ENCODE data around the gene ZNF597.

Gene ZNF597

DNA sequence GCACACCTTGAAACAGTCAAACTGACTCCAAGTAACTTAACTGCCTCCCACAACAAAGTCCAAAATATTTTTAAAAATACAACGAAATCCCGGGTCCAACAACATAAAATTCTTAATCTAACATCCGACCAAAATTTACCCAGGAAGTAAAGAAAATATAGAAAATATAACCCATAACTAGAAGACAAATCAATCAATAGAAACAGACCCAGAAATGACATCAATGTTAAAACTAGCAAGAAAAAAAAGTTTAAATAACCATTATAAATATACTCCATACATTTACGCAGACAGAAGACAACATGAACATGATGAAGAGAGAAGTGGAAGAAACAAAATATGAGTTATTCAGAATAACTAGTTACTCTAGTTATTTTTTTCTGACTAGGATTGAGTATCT, 3.7 kb downstream of the ZNF597 start:
- no peak for ATAC-seq
- TF ChIP-seq ISL1 (CRISPR knock-in tag; IDR thresholded peaks at IDR 0.05) (no peak), ZFP30 (CRISPR knock-in tag; IDR thresholded peaks at IDR 0.05) (no peak), SNAI2 (CRISPR knock-in tag; IDR thresholded peaks at IDR 0.05) (no peak), TCF4 (CRISPR knock-in tag; IDR thresholded peaks at IDR 0.05; ENCODE audit: borderline replicate concordance) (no peak), GLIS3 (CRISPR knock-in tag; IDR thresholded peaks at IDR 0.05) (no peak), ZNF8 (CRISPR knock-in tag; IDR thresholded peaks at IDR 0.05) (no peak), ESRRG (CRISPR knock-in tag; IDR thresholded peaks at IDR 0.05) (no peak), ARNTL (CRISPR knock-in tag; IDR thresholded peaks at IDR 0.05; ENCODE audit: borderline replicate concordance, low read depth) (no peak), ZC3H10 (CRISPR knock-in tag; IDR thresholded peaks at IDR 0.05) (no peak), TOX (CRISPR knock-in tag; IDR thresholded peaks at IDR 0.05; ENCODE audit: borderline replicate concordance) (no peak)
- TF ChIP-seq, protein P1, sequence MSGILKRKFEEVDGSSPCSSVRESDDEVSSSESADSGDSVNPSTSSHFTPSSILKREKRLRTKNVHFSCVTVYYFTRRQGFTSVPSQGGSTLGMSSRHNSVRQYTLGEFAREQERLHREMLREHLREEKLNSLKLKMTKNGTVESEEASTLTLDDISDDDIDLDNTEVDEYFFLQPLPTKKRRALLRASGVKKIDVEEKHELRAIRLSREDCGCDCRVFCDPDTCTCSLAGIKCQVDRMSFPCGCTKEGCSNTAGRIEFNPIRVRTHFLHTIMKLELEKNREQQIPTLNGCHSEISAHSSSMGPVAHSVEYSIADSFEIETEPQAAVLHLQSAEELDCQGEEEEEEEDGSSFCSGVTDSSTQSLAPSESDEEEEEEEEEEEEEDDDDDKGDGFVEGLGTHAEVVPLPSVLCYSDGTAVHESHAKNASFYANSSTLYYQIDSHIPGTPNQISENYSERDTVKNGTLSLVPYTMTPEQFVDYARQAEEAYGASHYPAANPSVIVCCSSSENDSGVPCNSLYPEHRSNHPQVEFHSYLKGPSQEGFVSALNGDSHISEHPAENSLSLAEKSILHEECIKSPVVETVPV (CRISPR knock-in tag; IDR thresholded peaks at IDR 0.05), result no peak
- TF ChIP-seq, protein P2, sequence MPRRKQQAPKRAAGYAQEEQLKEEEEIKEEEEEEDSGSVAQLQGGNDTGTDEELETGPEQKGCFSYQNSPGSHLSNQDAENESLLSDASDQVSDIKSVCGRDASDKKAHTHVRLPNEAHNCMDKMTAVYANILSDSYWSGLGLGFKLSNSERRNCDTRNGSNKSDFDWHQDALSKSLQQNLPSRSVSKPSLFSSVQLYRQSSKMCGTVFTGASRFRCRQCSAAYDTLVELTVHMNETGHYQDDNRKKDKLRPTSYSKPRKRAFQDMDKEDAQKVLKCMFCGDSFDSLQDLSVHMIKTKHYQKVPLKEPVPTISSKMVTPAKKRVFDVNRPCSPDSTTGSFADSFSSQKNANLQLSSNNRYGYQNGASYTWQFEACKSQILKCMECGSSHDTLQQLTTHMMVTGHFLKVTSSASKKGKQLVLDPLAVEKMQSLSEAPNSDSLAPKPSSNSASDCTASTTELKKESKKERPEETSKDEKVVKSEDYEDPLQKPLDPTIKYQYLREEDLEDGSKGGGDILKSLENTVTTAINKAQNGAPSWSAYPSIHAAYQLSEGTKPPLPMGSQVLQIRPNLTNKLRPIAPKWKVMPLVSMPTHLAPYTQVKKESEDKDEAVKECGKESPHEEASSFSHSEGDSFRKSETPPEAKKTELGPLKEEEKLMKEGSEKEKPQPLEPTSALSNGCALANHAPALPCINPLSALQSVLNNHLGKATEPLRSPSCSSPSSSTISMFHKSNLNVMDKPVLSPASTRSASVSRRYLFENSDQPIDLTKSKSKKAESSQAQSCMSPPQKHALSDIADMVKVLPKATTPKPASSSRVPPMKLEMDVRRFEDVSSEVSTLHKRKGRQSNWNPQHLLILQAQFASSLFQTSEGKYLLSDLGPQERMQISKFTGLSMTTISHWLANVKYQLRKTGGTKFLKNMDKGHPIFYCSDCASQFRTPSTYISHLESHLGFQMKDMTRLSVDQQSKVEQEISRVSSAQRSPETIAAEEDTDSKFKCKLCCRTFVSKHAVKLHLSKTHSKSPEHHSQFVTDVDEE (CRISPR knock-in tag; IDR thresholded peaks at IDR 0.05), result no peak
- TF ChIP-seq, protein P3, sequence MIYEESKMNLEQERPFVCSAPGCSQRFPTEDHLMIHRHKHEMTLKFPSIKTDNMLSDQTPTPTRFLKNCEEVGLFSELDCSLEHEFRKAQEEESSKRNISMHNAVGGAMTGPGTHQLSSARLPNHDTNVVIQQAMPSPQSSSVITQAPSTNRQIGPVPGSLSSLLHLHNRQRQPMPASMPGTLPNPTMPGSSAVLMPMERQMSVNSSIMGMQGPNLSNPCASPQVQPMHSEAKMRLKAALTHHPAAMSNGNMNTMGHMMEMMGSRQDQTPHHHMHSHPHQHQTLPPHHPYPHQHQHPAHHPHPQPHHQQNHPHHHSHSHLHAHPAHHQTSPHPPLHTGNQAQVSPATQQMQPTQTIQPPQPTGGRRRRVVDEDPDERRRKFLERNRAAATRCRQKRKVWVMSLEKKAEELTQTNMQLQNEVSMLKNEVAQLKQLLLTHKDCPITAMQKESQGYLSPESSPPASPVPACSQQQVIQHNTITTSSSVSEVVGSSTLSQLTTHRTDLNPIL (CRISPR knock-in tag; IDR thresholded peaks at IDR 0.05; ENCODE audit: low read depth), result no peak

DNA sequence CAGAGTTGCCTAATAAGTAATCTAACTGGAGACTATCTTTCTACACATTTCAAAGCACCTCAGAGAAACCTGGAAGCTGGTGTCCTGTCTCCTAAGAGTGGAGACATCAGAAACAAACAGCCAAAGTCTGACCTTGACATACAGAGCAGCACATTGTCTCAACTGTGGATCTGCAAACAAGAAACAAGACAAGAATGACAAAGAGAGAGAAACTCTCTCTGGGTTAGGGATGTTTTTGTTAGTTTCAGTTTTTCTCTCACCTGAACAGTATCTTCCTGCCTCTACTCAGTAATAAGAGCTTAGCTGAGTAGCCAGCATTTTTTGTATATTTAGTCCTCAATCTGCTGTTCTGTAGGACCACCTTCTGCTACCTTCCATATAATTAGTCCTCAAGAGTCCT, 8.9 kb downstream of the ZNF597 start:
- no peak for ATAC-seq
- TF ChIP-seq, protein P4, sequence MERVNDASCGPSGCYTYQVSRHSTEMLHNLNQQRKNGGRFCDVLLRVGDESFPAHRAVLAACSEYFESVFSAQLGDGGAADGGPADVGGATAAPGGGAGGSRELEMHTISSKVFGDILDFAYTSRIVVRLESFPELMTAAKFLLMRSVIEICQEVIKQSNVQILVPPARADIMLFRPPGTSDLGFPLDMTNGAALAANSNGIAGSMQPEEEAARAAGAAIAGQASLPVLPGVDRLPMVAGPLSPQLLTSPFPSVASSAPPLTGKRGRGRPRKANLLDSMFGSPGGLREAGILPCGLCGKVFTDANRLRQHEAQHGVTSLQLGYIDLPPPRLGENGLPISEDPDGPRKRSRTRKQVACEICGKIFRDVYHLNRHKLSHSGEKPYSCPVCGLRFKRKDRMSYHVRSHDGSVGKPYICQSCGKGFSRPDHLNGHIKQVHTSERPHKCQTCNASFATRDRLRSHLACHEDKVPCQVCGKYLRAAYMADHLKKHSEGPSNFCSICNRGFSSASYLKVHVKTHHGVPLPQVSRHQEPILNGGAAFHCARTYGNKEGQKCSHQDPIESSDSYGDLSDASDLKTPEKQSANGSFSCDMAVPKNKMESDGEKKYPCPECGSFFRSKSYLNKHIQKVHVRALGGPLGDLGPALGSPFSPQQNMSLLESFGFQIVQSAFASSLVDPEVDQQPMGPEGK (CRISPR knock-in tag; IDR thresholded peaks at IDR 0.05; ENCODE audit: borderline replicate concordance), result no peak
- TF ChIP-seq, protein P5, sequence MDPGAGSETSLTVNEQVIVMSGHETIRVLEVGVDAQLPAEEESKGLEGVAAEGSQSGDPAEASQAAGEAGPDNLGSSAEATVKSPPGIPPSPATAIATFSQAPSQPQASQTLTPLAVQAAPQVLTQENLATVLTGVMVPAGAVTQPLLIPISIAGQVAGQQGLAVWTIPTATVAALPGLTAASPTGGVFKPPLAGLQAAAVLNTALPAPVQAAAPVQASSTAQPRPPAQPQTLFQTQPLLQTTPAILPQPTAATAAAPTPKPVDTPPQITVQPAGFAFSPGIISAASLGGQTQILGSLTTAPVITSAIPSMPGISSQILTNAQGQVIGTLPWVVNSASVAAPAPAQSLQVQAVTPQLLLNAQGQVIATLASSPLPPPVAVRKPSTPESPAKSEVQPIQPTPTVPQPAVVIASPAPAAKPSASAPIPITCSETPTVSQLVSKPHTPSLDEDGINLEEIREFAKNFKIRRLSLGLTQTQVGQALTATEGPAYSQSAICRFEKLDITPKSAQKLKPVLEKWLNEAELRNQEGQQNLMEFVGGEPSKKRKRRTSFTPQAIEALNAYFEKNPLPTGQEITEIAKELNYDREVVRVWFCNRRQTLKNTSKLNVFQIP (CRISPR knock-in tag; IDR thresholded peaks at IDR 0.05; ENCODE audit: borderline replicate concordance, low read depth), result no peak
- no peak for TF ChIP-seq TOX (CRISPR knock-in tag; IDR thresholded peaks at IDR 0.05; ENCODE audit: borderline replicate concordance)
- TF ChIP-seq ZFP30 (CRISPR knock-in tag; IDR thresholded peaks at IDR 0.05), result no peak

DNA sequence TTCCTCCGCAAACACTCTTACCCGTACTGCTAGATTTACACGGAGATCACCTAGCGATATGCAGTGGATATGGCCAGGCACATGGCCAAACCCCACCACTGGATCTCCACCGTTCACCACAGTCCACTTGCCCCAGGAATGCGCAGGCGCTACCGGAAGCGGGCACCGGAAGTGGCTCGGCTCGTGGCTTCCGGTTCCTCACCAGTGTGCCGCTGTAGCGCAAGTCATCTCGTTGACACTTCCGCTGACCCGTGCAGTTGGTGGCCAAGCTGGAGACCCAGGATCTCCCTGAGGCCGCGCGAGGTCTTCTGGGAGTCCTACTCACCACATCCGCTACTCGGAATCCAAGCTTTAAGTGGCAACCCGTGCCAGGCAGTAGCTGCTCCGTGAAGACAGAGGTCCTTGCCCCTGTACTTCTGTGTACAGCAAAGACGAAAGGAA, 11.5 kb downstream of the ZNF597 start:
- ATAC-seq, result peak; percentile 50
- TF ChIP-seq TOX (CRISPR knock-in tag; IDR thresholded peaks at IDR 0.05; ENCODE audit: borderline replicate concordance) (no peak), CSDC2 (CRISPR knock-in tag; IDR thresholded peaks at IDR 0.05) (no peak), ZNF70 (CRISPR knock-in tag; IDR thresholded peaks at IDR 0.05) (no peak), ZFP3 (CRISPR knock-in tag; IDR thresholded peaks at IDR 0.05) (no peak), GLIS3 (CRISPR knock-in tag; IDR thresholded peaks at IDR 0.05) (no peak), ZFP30 (CRISPR knock-in tag; IDR thresholded peaks at IDR 0.05) (no peak), ZC3H10 (CRISPR knock-in tag; IDR thresholded peaks at IDR 0.05) (no peak), ZNF8 (CRISPR knock-in tag; IDR thresholded peaks at IDR 0.05) (no peak), ZNF565 (CRISPR knock-in tag; conservative IDR thresholded peaks at IDR 0.05; ENCODE audit: low read depth) (no peak)
- TF ChIP-seq, protein P2 (CRISPR knock-in tag; IDR thresholded peaks at IDR 0.05), result no peak
- TF ChIP-seq, protein P3 (CRISPR knock-in tag; IDR thresholded peaks at IDR 0.05; ENCODE audit: low read depth), result no peak
- TF ChIP-seq, protein P4 (CRISPR knock-in tag; IDR thresholded peaks at IDR 0.05; ENCODE audit: borderline replicate concordance), result no peak

All from SK-N-SH treated with all-trans-retinoic acid at 6 μM for 48 hours (cell line).